SKM-1 (cell line): ENCODE measurements around the gene PDE6C.

Experiments used
- DNase-seq: peaks from one replicate; lab custom pipeline; 2025; ENCODE audit not compliant: unreplicated experiment; lab: John Stamatoyannopoulos, UW

PDE6C gene

DNA sequence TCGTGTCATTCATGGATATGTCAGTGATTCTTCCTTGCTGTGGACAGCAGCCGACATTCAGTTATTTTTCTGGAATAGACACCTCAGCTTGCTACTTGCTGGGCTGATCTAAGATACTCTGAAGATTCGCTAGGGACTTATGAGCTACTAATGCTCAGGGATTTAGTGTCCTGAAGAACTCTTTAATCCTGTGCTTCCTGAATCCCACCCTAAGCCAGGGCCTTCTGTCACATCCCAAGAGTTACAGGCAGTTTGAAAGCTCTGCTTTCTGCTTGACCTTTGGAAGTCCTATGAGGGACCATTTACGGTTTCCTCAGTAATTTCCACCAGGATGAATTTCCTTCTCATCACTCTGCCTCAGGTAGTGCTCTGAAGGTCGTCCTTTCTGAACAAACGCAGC is at the start of gene PDE6C:
Gene PDE6C (plus strand): TSS at position 227 of the 400 bp plus-strand sequence. CDS start 189 bp downstream, outside the sequence.
- no peak for DNase-seq

- no peak for DNase-seq
Observed at GRCh38 chr10:93565446-93565845, 46.9 kb upstream of the PDE6C start.

DNA sequence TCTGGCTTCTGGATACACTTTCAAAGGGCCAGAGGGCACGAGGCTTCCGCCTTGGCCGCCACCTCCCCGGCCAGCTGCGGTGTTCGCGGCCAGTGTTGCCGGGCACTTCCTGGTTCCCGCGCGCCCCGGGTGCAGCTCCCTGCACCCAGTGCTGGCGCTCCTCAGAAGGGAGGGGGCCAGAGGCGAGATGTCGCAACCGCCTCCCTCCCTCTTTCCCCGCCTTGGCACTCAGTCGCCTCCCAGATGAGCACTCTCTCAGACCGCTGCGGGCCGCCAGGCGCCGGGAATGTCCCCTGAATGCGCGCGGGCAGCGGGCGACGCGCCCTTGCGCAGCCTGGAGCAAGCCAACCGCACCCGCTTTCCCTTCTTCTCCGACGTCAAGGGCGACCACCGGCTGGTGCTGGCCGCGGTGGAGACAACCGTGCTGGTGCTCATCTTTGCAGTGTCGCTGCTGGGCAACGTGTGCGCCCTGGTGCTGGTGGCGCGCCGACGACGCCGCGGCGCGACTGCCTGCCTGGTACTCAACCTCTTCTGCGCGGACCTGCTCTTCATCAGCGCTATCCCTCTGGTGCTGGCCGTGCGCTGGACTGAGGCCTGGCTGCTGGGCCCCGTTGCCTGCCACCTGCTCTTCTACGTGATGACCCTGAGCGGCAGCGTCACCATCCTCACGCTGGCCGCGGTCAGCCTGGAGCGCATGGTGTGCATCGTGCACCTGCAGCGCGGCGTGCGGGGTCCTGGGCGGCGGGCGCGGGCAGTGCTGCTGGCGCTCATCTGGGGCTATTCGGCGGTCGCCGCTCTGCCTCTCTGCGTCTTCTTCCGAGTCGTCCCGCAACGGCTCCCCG is 45.7 kb upstream of the PDE6C start, which contains the start of gene FFAR4:
Gene FFAR4 (plus strand): TSS at position 231 of the 842 bp plus-strand sequence. CDS start 56 bp downstream, at position 287.
- DNase-seq, result no peak

DNA sequence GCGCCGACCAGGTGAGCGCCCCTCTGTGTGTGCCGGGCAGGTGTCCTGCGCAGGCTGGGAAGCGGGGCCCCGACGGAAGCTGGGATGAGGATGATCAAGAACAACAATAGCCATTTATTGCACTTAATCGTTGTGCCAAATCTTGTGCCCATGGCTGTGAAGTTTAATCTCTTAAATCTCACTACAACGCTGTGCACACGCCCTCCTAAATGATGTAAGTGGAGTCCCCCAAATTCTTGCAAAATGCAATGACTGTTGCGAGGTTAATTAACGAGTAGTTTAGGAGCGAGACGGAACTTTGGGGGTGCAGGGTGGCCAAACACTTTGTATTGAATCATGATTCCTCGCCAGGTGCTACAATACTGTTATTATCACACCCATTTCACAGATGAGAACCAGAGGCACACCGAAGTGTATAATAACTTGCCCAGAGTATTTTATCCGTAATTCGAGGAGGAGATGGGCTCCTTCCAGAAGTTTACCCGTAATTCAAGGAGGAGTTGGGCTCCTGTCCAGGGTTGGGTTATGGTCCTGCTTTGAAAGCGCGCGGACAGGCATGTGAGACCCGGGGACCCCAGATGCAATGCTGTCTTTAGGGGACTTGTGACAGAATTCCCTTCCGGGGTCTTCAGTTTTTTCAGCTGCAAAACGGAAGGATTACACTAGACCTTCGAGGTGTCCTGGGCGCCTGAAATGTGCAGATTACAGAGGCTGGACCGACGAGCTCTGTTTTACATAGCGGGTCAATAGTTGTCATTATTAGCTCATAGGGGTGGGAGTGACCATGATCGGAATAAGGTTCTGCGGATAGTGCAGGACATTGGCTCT is 44.8 kb upstream of the PDE6C start:
- DNase-seq, result no peak

DNA sequence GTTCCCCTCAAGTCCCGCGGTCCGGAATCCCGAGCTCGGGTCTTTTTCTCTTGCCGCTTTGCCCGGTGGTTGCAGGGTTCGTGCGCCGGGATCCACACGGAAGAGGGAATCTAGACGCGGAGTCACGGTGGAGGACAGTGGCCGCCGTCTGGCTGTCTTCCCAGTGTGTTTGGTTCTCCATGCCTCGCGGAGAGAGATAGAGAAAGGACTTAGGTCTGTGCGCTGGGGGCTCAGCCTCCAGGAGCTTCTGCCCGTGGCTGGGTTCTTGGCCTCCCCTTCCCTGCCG is 44.3 kb upstream of the PDE6C start:
- no peak for DNase-seq

DNA sequence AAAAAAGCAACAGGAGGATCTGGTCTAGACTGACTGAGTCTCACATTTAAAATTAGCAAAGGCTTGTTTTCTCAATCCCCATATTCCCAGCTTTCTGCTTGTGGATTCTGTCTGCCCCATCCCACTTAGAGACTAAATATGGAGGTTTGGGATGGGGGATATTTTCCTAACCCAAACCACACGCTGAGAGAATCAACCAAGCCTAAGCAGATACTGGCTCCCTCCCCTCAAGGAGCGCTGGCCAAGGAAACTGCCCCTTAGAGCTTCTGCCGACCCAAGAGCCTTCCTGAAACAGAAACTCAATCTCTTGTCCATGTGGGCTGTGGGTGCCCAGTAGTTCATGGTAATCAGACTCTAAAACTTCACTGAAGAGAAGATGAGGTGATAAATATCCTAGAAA is 42.0 kb upstream of the PDE6C start:
- DNase-seq, result no peak

DNA sequence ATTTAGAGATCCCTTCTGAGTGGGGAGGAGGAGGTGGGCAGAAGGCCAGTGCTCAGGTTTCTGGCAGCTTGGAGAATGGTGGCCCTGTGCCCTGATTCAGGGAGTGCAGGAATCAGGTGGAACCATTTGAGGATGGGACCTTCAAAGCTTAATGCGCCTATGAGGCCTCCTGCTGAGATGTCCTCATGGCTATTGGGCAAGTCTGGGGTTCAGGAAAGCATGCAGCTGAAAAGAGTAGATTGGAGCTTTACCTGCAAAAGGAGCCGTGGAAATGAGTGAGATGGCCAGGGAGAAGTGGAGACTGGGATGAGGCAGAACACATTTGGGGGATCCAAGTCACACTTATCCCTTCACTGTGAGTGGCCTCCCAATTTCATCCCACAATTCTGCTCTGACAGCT is 39.7 kb upstream of the PDE6C start:
- DNase-seq, result no peak

DNA sequence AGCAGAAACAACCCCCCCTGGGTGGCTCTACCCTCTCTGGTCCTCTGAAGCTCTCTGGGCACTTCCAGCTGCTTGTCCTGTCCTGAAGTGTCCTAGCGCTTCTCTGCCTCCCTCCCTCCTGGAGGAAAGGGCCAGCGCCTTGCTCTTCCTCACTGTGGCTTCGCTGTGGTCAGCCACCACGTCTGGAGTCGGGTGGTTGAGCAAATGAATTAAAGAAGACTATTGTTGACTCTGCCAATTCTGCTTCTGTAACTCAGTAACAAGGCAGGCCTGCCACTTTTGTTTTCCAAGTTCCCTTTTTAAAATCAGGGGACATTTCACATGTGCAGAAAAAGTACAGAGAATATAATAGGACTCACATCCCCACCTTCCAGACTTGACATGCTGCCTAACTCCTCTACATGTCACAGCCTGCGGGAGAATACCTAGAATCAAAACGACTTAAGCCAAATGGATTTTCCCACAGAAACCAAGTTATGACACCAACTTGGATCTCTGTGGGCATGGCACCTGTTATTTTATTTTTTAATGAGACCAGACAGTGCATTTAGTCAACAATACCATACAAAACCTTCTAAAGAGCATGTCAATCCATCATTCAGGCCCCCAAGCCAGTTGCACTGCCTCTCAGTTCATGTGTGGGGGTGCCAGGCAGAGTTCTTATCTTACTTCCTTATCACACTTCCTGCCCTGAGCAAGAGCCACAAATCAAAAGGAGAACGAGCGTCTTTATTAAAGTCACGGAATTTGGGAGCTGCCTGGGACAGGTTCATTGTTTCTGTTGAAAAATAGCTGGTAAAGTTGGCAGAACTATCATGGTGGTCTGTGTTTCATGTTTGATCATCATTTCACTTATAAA is 39.1 kb upstream of the PDE6C start:
- peak; percentile 52 for DNase-seq

DNA sequence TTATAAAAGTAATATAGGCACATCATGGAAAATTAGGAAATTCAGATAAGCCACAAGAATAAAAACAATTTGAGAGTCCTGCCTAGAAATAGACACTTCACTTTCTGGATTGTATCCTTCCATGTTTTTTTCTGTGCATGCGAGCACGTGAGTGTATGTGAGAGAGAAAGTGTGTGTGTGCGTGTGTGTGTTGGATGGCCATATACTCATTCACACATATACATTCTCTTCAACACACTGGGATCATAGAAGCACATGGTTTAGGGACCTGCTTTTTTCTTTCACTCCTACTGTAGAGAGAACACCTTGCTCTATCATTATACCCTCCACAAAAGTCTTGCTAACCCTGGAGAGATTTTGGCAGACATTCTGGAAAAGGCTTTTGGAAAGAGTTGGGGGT is 38.4 kb upstream of the PDE6C start:
- DNase-seq, result no peak

DNA sequence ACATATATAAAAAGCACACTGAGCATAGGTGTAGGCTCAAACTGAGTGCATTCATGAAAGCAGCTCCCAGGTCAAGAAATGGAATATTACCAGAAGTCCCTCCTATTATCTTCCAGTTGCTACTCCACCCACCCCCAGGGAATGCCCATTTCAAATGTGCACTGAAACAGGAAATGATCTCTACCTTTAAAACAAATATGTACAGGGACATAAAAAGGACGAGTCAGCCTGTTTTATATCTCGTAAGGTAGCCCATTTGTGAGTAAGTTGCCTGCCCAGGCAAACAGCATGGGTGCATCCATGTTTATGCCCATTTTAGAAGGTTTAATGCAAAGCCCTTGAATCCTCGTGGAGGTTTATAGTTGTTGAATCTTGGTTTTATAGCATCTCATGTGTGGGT is 35.4 kb upstream of the PDE6C start:
- DNase-seq, result no peak

DNA sequence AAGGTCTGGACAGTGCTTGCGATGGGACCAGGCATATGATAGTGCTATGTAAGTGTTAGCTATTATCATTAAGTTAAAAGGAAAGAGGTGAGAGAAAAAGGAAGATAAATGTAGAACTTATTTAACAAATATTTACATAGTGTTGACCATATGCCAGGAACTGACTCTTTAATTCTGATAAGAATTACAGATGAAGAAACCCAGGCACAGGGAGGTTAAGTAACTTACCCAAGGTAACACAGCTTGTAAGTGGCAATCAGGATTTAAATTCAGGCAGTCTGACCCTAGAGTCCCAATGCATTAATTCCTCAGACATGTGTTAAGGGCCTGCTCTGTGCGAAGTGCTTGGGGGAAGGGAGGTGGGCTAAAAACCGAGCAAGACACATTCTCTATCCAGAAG is 34.8 kb upstream of the PDE6C start:
- DNase-seq, result no peak

- no peak for DNase-seq
Observed at GRCh38 chr10:93579089-93579488, 33.2 kb upstream of the PDE6C start.

- no peak for DNase-seq
Observed at GRCh38 chr10:93579985-93580711, 32.2 kb upstream of the PDE6C start.

GRCh38 chr10:93580828-93581227 is 31.5 kb upstream of the PDE6C start:
- no peak for DNase-seq

DNA sequence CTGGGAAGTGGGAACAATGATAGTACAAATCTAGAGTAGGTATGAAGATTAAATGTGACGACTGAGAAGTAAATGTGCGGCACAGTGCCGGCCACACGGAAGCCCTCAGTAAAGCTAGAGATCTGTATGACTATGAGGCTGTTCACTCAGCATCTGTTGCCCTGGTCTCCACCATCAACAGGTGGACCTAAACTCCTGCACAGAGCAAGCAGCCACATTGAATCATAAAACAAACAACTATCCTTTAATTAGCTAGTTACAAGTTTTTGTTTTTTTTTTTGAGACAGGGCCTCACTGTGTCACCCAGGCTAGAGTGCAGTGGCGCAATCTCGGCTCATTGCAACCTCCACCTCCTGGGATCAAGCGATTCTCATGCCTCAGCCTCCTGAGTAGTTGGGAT is 27.9 kb upstream of the PDE6C start:
- no peak for DNase-seq

- no peak for DNase-seq
Observed at GRCh38 chr10:93589648-93590562, 22.4 kb upstream of the PDE6C start.

- no peak for DNase-seq
Observed at GRCh38 chr10:93590638-93591037, 21.7 kb upstream of the PDE6C start.

DNA sequence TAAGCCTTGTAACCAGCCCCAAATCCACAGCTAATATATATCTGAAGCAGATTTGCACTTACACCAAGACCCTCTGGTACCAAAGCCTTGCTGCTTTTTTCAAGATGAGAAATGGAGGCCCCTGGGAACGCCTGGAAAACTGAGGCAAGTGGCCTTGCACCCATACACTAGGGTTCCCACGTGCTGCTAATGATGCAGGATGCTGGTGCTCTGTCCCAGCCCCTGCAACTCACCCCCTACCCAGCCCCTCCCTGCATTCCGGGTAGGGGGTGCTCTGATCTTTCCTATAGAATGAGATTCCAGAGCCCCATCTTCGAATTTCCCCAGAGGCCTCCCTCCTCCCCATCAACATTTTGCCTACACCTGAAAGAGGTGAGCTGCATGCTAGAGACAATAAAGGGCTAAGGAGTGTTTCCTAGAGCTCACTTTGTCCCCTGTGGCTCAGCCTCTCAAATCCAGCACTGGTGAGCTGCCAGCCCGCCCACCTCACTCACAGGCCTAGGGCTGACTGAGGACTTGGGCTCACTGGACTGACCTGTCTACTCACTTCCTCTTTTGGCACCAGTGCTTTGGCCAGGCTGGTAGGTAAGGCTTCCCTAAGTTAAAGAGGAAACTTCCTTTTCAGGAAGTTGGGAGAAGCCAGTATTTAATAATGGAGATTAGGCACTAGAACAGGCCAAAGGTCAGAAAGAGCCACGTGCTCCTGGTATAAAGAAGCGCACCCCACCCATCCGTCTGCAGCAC is 21.1 kb upstream of the PDE6C start:
- DNase-seq, result no peak

DNA sequence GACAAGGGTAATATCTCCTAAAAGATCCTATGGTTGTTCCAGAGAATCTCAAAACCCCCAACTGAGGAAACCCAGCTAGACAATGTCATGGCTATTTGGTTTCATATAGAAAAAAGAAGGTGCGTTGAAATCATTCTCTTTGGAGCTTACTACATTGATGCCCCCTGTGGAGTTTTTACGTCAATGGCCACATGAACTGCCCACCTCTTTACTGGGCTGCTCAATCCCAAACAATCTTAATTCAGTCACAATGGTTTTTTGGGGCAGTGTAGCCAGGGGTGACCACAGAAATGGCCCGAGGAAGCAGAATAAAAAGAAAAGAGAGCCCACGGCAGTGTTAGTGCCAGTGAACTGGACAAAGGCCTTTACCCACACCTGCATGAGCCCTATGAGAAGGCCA is 19.1 kb upstream of the PDE6C start:
- DNase-seq, result no peak
